GM21619 (cell line): ENCODE measurements around the gene ADAMTS15.

Experiments used
- ATAC-seq: cut with Tn5 transposase; IDR thresholded peaks from one replicate; pipeline ENCODE4 v1.9.1; 2021; ENCODE audit not compliant: unreplicated experiment

Gene ADAMTS15

GRCh38 chr11:130476922-130477491 is 28.6 kb downstream of the ADAMTS15 start:
- ATAC-seq: no peak

- ATAC-seq: no peak
These were observed 29.2 kb downstream of the ADAMTS15 start for GRCh38 chr11:130477586-130478203.

GRCh38 chr11:130478204-130478701 is 29.8 kb downstream of the ADAMTS15 start:
- no peak for ATAC-seq

DNA sequence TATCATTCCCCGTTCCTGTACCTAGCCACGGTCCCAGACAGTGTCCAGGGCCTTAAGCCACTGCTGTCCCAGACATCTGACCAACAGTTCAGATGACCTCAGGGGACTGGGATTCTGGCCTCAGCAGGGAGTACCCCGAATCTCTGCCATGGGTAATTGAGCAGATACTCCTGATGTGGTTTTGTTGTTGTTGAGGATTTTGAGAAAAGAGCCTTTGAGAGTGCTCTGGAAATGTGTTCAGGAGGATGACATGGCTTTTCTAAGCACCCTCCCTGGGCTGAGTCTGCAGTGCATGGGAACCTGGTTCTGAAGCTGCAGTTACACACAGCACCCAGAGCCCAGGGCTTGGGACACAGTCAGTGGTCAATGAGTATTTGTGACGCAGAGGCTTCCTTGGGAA is 30.4 kb downstream of the ADAMTS15 start:
- ATAC-seq: no peak

DNA sequence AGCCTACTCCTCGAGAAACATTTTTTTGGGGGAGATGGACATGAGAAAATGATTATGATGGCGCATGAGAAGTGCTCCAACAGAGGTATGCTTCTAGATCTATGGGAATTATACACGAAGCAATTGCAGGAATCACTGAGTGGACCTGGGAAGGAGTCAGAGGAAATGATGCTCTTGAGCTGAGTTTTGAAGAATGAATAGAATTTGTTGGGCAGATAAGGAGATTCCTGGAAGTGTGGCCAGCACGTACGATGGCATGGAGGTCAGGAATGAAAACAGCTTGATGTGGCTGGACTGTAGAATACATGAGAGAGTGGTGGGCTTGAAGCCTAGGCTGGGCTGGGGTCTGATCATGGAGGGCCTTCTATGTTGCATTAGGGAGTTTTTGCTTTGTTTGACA is 31.7 kb downstream of the ADAMTS15 start:
- no peak for ATAC-seq

DNA sequence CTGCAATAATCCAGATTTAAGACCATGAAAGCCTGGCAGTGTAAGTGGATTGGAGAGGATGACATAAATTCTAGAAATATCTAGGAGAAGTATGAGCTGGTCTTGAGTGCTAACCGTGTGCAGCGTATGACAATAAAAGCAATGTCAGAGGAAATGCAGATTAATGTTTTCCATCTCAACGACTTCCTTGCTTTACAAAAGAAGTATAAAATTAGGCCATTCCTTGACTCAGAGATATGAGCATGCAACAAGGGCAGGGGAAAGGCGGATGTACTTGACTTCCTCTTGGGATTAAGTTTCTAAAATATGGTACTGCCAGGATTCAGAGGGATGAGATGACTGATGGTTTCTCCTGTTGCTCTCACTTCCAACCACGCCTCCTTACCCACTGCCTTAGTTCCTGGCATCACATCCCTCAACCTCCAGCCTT is 32.3 kb downstream of the ADAMTS15 start:
- no peak for ATAC-seq

DNA sequence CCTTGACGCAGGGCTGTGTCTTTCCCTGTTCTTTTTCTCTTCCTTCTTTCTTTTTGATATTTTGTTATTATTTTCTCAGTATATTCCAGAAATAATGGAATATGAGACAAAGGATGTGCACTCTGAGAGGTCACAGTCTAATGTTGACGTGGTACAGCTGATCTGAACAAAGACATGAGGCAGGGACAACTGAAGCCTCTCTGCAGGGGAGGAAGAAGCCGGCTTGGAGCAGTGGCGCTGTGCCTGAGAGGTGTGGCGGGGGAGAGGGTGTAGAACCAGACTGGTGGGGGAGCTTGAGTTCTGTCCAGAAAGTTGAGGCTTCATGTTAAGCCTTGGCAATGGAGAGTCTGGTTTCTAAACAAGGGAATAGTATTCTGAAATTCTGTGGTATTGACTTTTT is 34.7 kb downstream of the ADAMTS15 start:
- no peak for ATAC-seq

DNA sequence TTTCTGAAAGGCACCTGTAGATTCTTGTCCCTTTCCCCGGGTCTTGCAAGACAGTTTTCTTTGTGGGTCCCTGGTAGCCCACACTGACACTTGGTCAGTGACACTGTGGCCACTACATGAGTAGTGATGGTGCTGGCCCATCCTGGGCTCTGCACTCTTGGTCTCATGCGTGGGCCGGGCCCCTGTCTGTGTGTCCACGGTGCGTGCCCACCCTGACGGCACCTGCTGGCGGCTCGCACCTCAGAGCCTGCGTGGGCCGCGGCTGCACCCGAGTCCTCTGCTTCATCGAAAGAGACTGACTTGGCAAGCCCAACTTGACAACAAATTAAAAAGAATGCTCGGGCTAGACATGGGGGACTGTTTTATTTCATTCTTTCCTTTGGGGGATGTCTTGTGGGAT is 37.5 kb downstream of the ADAMTS15 start:
- ATAC-seq: no peak

DNA sequence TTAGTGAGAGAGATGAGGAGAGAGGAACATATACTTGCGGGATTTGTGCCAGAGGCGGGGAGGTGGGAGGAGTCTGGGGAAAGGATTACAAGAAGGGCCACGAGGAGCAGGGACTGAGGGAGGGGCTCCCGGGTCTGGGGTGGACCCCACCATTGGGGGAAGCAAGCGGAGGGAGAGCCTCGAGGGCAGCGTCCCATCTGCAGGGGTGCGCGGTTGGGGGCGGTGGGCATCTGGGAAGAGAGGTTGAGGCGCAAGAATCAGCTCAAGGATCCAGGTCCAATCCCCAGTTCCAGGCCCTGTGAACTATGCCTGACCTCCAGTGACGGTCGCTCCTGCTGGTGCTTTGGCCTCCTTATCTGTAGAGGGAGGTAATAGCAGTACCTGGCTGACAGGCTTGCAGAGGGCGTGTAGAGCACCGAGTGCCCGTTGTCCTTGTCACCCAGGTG is 38.0 kb downstream of the ADAMTS15 start:
- no peak for ATAC-seq

DNA sequence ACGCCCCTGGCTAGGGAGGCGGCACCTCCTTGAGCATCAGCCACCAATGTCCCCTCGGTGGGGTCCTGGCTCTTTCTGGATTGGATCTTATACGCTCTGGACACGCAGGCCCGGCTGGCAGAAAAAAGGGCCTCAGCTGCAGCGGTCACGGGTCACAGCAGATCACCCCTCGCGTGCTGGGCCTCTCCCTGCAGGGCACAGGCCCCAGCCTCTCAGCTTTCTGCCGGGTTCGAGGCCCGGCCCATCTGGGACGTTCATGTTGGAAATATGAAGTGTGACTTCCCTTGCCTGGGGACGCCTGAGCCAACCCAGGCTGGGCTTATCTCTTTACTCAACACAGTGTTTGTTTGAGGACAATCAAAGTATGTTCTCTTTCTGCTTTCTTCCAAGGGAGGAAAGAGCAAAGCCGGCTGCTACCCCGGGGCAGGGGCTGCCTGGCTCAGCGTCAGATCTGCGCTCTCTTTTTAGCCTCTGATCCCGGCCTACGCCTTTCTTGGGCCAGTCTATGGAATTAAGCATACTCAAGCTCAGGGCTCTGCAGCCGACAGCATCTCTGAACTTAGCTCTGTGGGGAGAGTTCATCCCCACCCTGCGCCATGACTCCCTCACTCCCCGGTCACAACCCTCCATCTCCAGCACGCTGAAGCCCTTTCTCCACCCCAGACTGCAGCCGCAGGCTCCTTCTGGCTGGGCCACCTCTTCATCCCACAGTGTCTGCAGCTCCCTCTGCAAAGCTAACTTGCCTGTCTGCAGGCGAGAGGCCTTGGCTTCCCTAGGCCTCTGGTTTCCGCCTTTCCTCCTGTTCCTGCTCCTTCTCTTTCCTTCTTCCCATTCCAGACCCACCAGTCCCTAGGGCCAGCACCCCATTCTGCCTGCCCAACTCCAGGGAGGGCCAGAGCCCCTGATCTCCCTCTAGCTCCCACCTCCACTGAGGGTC is 38.8 kb downstream of the ADAMTS15 start:
- no peak for ATAC-seq

DNA sequence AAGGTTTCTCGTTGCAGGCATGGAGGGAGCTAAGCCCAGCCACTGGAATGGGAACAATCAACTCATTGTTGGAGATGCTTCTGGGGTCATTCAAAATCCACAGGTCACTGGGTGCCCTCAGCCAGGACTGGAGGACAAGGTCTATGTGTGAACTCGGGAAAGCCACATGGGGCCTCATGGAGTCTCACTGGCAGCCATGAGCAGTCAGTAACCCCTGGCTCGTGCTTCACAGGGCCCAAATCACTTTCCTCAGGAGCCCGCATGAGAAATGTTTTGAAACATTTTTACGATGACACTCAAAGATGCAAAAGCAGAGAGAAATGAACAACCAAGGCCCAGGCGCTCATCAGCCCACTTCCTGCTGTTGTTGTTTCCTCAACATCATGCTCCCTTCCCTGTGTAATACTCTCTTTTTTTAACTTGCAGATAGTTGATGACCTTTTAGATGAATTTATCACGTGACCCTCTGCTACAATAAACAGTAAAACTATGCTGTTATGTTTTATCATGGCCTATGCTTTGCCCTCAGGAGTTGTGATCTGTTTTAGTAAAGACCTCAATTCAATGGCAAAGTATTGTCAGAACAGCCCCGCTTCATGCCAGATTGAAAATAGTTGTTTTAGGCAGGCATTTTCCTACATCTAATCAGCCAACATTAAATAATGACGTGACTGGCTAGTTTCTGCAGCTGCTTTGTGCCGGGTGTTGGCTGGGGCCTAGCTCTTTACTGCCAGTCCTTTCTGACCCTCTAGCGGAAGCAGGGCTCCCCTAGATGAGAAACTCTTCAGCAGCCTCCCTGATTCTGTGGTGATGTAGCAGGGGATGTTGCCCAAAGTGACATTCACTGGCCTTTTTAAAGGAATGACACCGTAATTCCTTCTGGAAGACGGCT is 39.7 kb downstream of the ADAMTS15 start:
- ATAC-seq: no peak

- no peak for ATAC-seq
These were observed 40.6 kb downstream of the ADAMTS15 start for GRCh38 chr11:130488848-130489584.

- ATAC-seq: no peak
These were observed 41.3 kb downstream of the ADAMTS15 start for GRCh38 chr11:130489716-130490115.

DNA sequence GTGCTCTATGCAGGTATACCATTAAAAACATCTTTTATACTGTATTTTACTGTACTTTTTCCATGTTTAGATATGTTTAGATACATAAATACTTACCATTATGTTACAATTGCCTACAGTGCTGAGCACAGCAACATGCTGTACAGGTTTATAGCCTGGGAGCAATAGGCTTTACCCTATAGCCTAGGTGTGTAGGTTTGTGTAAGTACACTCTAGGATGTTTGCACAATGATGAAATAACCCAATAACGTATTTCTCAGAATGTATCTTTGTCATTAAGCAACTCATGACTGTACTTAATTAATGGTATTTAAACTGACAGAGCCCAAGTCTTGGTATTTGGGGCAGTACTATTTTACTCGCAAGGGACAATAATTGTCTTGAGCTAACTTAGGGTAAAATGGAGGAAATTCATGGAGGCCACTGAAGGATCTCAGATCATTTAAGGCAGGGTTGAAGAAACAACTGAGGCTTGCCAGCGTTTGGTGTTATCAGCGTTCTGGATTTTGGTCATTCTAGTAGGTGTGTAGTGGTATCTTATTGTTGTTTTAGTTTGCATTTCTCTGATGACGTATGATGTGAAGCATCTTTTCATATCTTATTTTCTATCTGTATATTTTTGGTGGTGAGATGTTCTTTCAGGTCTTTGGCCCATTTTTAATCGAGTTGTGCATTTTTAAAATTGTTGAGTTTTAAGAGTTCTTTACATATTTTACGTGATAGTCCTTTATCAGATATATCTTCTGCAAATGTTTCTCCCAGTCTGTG is 42.4 kb downstream of the ADAMTS15 start:
- no peak for ATAC-seq

- no peak for ATAC-seq
These were observed 49.7 kb downstream of the ADAMTS15 start for GRCh38 chr11:130498181-130498580.

GRCh38 chr11:130499828-130500227 is 51.4 kb downstream of the ADAMTS15 start:
- ATAC-seq: no peak

DNA sequence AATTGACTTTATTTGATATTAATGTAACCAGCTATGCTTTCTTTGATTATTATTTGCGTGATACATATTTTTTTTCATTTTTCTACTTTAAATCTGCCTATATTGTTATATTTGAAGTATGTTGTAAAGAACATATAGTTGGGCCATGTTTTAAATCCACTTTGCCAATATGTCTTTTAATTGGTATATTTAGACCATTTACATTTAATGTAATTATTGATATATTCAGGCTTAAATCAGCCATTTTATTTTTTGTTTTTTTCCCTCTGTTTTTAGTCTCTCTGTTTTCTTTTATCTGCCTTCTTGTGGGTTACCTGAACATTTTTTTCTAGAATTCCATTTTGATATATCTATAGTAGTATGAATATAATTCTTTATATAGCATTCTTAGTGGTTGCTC is 55.9 kb downstream of the ADAMTS15 start:
- ATAC-seq: no peak

DNA sequence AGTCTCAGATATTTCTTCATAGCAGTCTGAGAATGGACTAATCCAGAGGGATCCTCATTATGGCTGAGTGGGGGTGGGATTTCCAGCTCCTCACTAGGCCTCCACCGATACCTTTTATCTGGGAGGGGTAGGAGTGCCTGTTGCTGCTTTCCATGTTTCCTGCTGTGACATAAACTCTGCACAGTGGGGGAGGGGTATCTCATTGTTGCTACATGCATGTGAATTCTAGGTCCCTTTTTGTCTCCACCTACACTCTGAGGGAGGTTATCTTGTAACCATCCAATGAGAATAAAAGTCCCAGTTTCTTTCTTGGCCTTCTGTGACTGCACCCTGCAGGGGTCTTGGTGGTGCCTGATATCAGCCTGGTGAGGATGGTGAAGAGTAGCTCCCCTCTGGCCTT is 60.5 kb downstream of the ADAMTS15 start:
- no peak for ATAC-seq

DNA sequence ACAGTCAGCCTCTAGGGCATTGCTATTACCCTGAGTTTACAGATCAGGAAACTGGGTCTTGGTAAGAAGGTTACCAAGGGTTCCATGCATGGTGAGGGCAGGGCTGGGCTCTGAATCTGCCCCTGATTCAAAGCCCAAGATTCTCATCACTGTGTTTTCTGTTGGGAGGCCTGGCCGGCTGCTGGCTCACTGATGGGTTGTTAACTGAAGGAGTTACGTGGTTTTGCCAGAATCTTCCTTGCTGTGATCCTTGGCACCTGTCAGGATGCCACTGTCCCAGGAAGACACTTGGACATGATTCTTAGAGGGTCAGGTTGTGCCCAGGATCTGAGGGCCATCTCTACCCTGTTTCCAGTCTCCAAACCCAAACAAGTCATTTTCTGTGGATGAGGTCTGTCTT is 61.5 kb downstream of the ADAMTS15 start:
- ATAC-seq: no peak
